A549 (cell line): ENCODE measurements around the gene AGBL4.

ENCODE experiments used
- BHLHE40 ChIP-seq: IDR thresholded peaks from 2 replicates; pipeline ENCODE4 v1.6.1; 2012; ENCODE audit warnings: low read depth, low read length, inconsistent platforms
- CEBPB ChIP-seq, 2 experiments: fragments of >200 bp in 1 of 2; sonication (Bioruptor Twin) in 1 of 2; formaldehyde crosslinking in 1 of 2; IDR thresholded peaks; 2 replicates each; pipeline ENCODE4 v1.6.1; 2012 to 2016
- CTCF ChIP-seq: fragments of >200 bp; sonication (Bioruptor Twin); formaldehyde crosslinking; IDR thresholded peaks from 3 replicates; pipeline ENCODE4 v1.5.1; 2016
- EP300 ChIP-seq, 2 experiments: fragments of >200 bp; sonication (Bioruptor Twin); formaldehyde crosslinking; IDR thresholded peaks; 2 replicates in 1 of 2; 3 replicates in 1 of 2; pipeline ENCODE4 v1.6.1; 2016 to 2017
- HOXA7 ChIP-seq: fragments of 250-450 bp; sonication (Bioruptor Pico); IDR thresholded peaks from 2 replicates; pipeline ENCODE4 v1.5.0; 2020; ENCODE audit warnings: mild to moderate bottlenecking, moderate library complexity
- JUN ChIP-seq, 2 experiments: fragments of >200 bp; sonication (Bioruptor Twin); formaldehyde crosslinking; IDR thresholded peaks; 2 replicates in 1 of 2; 3 replicates in 1 of 2; pipeline ENCODE4 v1.6.1; 2016 to 2017
- MAFK ChIP-seq: fragments of 450-650 bp; IDR thresholded peaks from 2 replicates; pipeline ENCODE4 v1.6.1; 2014; ENCODE audit not compliant: partially characterized antibody
- MAX ChIP-seq: IDR thresholded peaks from 2 replicates; pipeline ENCODE4 v1.6.1; 2012
- PBX3 ChIP-seq: IDR thresholded peaks from 2 replicates; pipeline ENCODE4 v1.6.1; 2012
- POLR2A ChIP-seq: IDR thresholded peaks from 2 replicates; pipeline ENCODE4 v1.6.1; 2012; ENCODE audit warnings: mild to moderate bottlenecking, low read length
- POLR2AphosphoS2 ChIP-seq: conservative IDR thresholded peaks from 2 replicates; pipeline ENCODE4 v1.6.1; 2012; ENCODE audit warnings: low read length, improper control_type of control experiment, inconsistent platforms
- RARB ChIP-seq: fragments of 250-450 bp; sonication (Bioruptor Pico); IDR thresholded peaks from 2 replicates; pipeline ENCODE4 v1.8.0; 2021; ENCODE audit warnings: mild to moderate bottlenecking, moderate library complexity

GRCh38 chr1:49389699-49390098, 634.1 kb downstream of the AGBL4 start:
- TF ChIP-seq CTCF (no peak), MAFK (no peak), CEBPB (IDR thresholded peaks at IDR 0.05) (no peak), EP300 (IDR thresholded peaks at IDR 0.05) (no peak), POLR2A (no peak), MAX (no peak), JUN (IDR thresholded peaks at IDR 0.05) (no peak), RARB (CRISPR knock-in tag) (no peak), PBX3 (no peak), POLR2AphosphoS2 (no peak), HOXA7 (no peak), BHLHE40 (no peak)
